ENCODE data around the gene PAF1. TPM values are rescaled to one million over a fixed set of nuclear protein-coding genes. Genes with fewer than 3 reads are reported as not detected.
A peak's percentile ranks its signal among the peaks of the same experiment; 100 is the strongest.

The PAF1 gene
- polyA plus RNA-seq, 3 donors: 22.7 to 37.8 (median 25.2) TPM

- H3K27me3 Mint-ChIP-seq (ENCODE audit: low read depth in 3 of 3): peaks cover 2 to 36% (median 10%) of the 10 kb centered on the region in 3 donors
- H2AFZ ChIP-seq (ENCODE audit: insufficient read depth, low read depth, low read length, poor library complexity, severe bottlenecking): no peak overlapping the region
- 0% methylated on average over 2 of the region's 7 CpGs for WGBS (ENCODE audit: insufficient coverage)
- peak overlapping the region; percentile 100 for H3K9ac ChIP-seq (ENCODE audit: insufficient read depth, low read length, poor library complexity, severe bottlenecking)
- peak overlapping the region; percentile 91 to 99 for H3K4me3 Mint-ChIP-seq
- H3K27ac ChIP-seq (ENCODE audit: low read depth in 1 of 2, low read length in 2 of 2): peak overlapping the region; percentile 98 to 99
- peaks cover 22 to 31% of the 10 kb centered on the region in 2 donors for H3K36me3 ChIP-seq (replicated peaks in 1 of 2; ENCODE audit: control insufficient read depth in 1 of 2, insufficient read depth in 2 of 2, low read length in 2 of 2)
- peaks cover 26% of the 10 kb centered on the region for H3K4me1 Mint-ChIP-seq
- intact Hi-C loops (cut with micrococcal nuclease): loop anchor here (2.0 kb wide), 2 partner anchors 13 to 19 kb away; no protein-coding TSS in a partner anchor
- H4K20me1 ChIP-seq (ENCODE audit: insufficient read depth, low read length): peaks cover 85% of the 10 kb centered on the region
- peaks cover 39 to 55% of the 10 kb centered on the region in 2 donors for H3K36me3 Mint-ChIP-seq
- H3K4me1 ChIP-seq (ENCODE audit: control insufficient read depth in 1 of 2, insufficient read depth in 2 of 2, low read length in 2 of 2): peaks cover 27 to 31% of the 10 kb centered on the region in 2 donors
- peaks cover 56% of the 10 kb centered on the region for H3K79me2 ChIP-seq (ENCODE audit: insufficient read depth, low read length)
- H3K9me3 ChIP-seq (replicated peaks in 1 of 2; ENCODE audit: control insufficient read depth in 1 of 2, insufficient read depth in 1 of 2, low read length in 2 of 2): no peaks in the 10 kb centered on the region
- peaks cover 6 to 27% (median 18%) of the 10 kb centered on the region in 7 donors for H3K9me3 Mint-ChIP-seq
- H3K4me3 ChIP-seq (replicated peaks in 1 of 3; ENCODE audit: low read depth in 2 of 3, low read length in 3 of 3): peak overlapping the region; percentile 89 to 96 (median 91)
- peak; percentile 82 for TF ChIP-seq CTCF (IDR thresholded peaks at IDR 0.05)
- H3K27me3 ChIP-seq (ENCODE audit: control insufficient read depth in 2 of 2, insufficient read depth in 2 of 2, low read length in 2 of 2): no peaks in the 10 kb centered on the region
- H3K27ac Mint-ChIP-seq: peak overlapping the region; percentile 96 to 100 (median 98)
- peak overlapping the region; percentile 83 for H3K4me2 ChIP-seq (replicated peaks; ENCODE audit: extremely low read depth, low read length, poor library complexity, severe bottlenecking)
- peak; percentile 92 to 96 (median 95) for DNase-seq
These were observed 20.9 kb upstream of the PAF1 start for GRCh38 chr19:39411832-39412099.

GRCh38 chr19:39411081-39411831, 20.4 kb upstream of the PAF1 start:
- peaks cover 61% of the 10 kb centered on the region for H3K79me2 ChIP-seq (ENCODE audit: insufficient read depth, low read length)
- H3K27ac Mint-ChIP-seq: peak overlapping the region; percentile 96 to 100 (median 98)
- peaks cover 27 to 31% of the 10 kb centered on the region in 2 donors for H3K4me1 ChIP-seq (ENCODE audit: control insufficient read depth in 1 of 2, insufficient read depth in 2 of 2, low read length in 2 of 2)
- peak overlapping the region; percentile 91 to 99 for H3K4me3 Mint-ChIP-seq
- H3K9me3 Mint-ChIP-seq: peaks cover 6 to 27% (median 19%) of the 10 kb centered on the region in 7 donors
- 37% methylated on average over 5 of the region's 9 CpGs for WGBS (ENCODE audit: insufficient coverage)
- H3K27me3 ChIP-seq (ENCODE audit: control insufficient read depth in 2 of 2, insufficient read depth in 2 of 2, low read length in 2 of 2): no peaks in the 10 kb centered on the region
- H3K4me1 Mint-ChIP-seq: peaks cover 27% of the 10 kb centered on the region
- peaks cover 40 to 56% of the 10 kb centered on the region in 2 donors for H3K36me3 Mint-ChIP-seq
- H3K36me3 ChIP-seq (replicated peaks in 1 of 2; ENCODE audit: control insufficient read depth in 1 of 2, insufficient read depth in 2 of 2, low read length in 2 of 2): peaks cover 23 to 26% of the 10 kb centered on the region in 2 donors
- H3K27ac ChIP-seq (ENCODE audit: low read depth in 1 of 2, low read length in 2 of 2): peak overlapping the region; percentile 98 to 99
- H3K9ac ChIP-seq (ENCODE audit: insufficient read depth, low read length, poor library complexity, severe bottlenecking): peak overlapping the region; percentile 100
- TF ChIP-seq CTCF (IDR thresholded peaks at IDR 0.05): no peak
- peaks cover 83% of the 10 kb centered on the region for H4K20me1 ChIP-seq (ENCODE audit: insufficient read depth, low read length)
- DNase-seq: peak; percentile 66 to 82 (median 73)
- H2AFZ ChIP-seq (ENCODE audit: insufficient read depth, low read depth, low read length, poor library complexity, severe bottlenecking): no peak overlapping the region
- H3K4me3 ChIP-seq (replicated peaks in 1 of 3; ENCODE audit: low read depth in 2 of 3, low read length in 3 of 3): peak overlapping the region; percentile 89 to 96 (median 91)
- H3K27me3 Mint-ChIP-seq (ENCODE audit: low read depth in 3 of 3): peaks cover 2 to 36% (median 10%) of the 10 kb centered on the region in 3 donors
- intact Hi-C loops (cut with micrococcal nuclease): no loop called here
- H3K4me2 ChIP-seq (replicated peaks; ENCODE audit: extremely low read depth, low read length, poor library complexity, severe bottlenecking): peak overlapping the region; percentile 83
- H3K9me3 ChIP-seq (replicated peaks in 1 of 2; ENCODE audit: control insufficient read depth in 1 of 2, insufficient read depth in 1 of 2, low read length in 2 of 2): no peaks in the 10 kb centered on the region
